ENCODE data around the gene DAP3. TPM values are rescaled to one million over a fixed set of nuclear protein-coding genes. Genes with fewer than 3 reads are reported as not detected.

The DAP3 gene
- polyA plus RNA-seq, 1 of the 3 experiments (the other 2 are of a cell fraction) = 115 TPM

DNA sequence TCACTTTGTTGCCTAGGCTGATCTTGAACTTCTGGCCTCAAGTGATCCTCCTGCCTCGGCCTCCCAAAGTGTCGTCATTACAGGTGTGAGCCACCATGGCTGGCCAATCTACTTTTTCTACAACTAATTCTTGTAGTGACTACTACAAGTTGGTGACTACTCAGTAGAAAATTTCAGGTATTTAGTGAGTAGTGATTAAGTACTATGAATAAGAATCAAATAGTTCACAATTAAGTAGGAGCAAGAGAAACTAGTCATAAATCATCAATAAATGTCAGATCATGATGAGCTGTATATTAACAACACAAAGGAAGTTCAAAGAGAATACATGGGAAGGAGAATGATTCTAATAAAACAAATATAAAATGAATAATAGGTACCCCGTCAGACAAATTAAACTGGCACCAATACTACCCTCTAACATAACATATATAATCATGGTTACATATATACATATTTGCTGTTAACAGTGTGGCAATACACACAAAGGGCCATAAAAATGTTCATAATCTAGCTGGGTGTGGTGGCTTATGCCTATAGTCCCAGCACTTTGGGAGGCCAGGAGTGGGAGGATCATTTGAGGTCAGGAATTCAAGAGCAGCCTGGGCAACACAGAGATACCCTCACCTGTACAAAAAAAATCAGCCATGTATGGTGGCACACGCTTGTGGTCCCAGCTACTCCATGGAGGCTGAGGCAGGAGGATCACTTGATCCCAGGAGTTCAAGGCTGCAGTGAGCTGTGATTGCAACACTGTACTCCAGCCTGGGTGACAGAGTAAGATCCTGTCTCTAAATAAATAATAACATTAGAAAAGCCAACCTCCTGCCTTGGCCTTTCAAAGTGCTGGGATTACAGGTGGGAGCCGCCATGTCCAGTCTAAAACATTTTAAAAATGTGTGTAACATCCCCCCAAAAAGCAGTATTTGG, 19.4 kb upstream of the DAP3 start:
- H3K36me3 ChIP-seq (replicated peaks in 1 of 2; ENCODE audit: control insufficient read depth in 1 of 2, insufficient read depth in 2 of 2, low read length in 1 of 2) = peaks cover 51 to 78% of the 10 kb centered on the region in 2 experiments
- TF ChIP-seq NRF1 (IDR thresholded peaks at IDR 0.05; ENCODE audit: low read depth, low read length) (no peak), GATA2 (CRISPR knock-in tag; IDR thresholded peaks at IDR 0.05) (no peak), FOSL2 (IDR thresholded peaks at IDR 0.05; ENCODE audit: borderline replicate concordance, low read depth) (no peak), SIN3A (IDR thresholded peaks at IDR 0.05; ENCODE audit: borderline replicate concordance, low read depth, low read length) (no peak), ZBTB33 (IDR thresholded peaks at IDR 0.05; ENCODE audit: borderline replicate concordance, low read depth) (no peak), TAF1 (IDR thresholded peaks at IDR 0.05; ENCODE audit: borderline replicate concordance, low read depth, low read length) (no peak), MEF2A (IDR thresholded peaks at IDR 0.05; ENCODE audit: borderline replicate concordance, low read depth) (no peak), PBX3 (IDR thresholded peaks at IDR 0.05) (no peak), YY1 (IDR thresholded peaks at IDR 0.05; ENCODE audit: low read depth) (no peak), FOXJ3 (CRISPR knock-in tag; IDR thresholded peaks at IDR 0.05) (no peak)
- TF ChIP-seq, protein P1, sequence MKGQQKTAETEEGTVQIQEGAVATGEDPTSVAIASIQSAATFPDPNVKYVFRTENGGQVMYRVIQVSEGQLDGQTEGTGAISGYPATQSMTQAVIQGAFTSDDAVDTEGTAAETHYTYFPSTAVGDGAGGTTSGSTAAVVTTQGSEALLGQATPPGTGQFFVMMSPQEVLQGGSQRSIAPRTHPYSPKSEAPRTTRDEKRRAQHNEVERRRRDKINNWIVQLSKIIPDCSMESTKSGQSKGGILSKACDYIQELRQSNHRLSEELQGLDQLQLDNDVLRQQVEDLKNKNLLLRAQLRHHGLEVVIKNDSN (IDR thresholded peaks at IDR 0.05; ENCODE audit: borderline replicate concordance, low read depth) = no peak
- H3K4me1 ChIP-seq (ENCODE audit: control insufficient read depth in 1 of 2, insufficient read depth in 2 of 2, low read depth in 1 of 2, low read length in 1 of 2) = no peaks in the 10 kb centered on the region
- CTCF ChIA-PET = no interaction called here
- no peak overlapping the region for H3K4me3 ChIP-seq (ENCODE audit: low read depth in 2 of 2, low read length in 1 of 2)
- peaks cover 5% of the 10 kb centered on the region for H3F3A ChIP-seq (replicated peaks; ENCODE audit: insufficient read depth)
- H3K4me2 ChIP-seq = no peak overlapping the region
- WGBS (ENCODE audit: low lambda C conversion rate) = 93% methylated on average over 5 of the region's 5 CpGs
- peaks cover 7% of the 10 kb centered on the region; the same call in 1 of the 2 replicates for H3K79me2 ChIP-seq (ENCODE audit: insufficient read depth)
- POLR2A ChIA-PET = no interaction called here
- H3K9ac ChIP-seq = no peak overlapping the region
- no peaks in the 10 kb centered on the region for H3K27me3 ChIP-seq (ENCODE audit: insufficient read depth)
- H3K27ac ChIP-seq (ENCODE audit: low read depth in 2 of 2, low read length in 1 of 2) = no peak overlapping the region
- DNase-seq = no peak
- no peaks in the 10 kb centered on the region for H4K20me1 ChIP-seq (ENCODE audit: insufficient read depth)
- H3K9me3 ChIP-seq = no peaks in the 10 kb centered on the region
- no peak overlapping the region for H2AFZ ChIP-seq (ENCODE audit: low read depth)
- H3K9me2 ChIP-seq = no peaks in the 10 kb centered on the region

- Histone ChIP-seq H3K4me2 (no peak overlapping the region), H3K27ac (ENCODE audit: low read depth in 2 of 2, low read length in 1 of 2) (no peak overlapping the region), H3K4me1 (ENCODE audit: control insufficient read depth in 1 of 2, insufficient read depth in 2 of 2, low read depth in 1 of 2, low read length in 1 of 2) (no peaks in the 10 kb centered on the region), H3K4me3 (ENCODE audit: low read depth in 2 of 2, low read length in 1 of 2) (no peak overlapping the region), H3K27me3 (ENCODE audit: insufficient read depth) (no peaks in the 10 kb centered on the region), H3F3A (replicated peaks; ENCODE audit: insufficient read depth) (peaks cover 5% of the 10 kb centered on the region), H3K79me2 (ENCODE audit: insufficient read depth) (peaks cover 7% of the 10 kb centered on the region; the same call in 1 of the 2 replicates), H3K9me2 (no peaks in the 10 kb centered on the region), H3K36me3 (replicated peaks in 1 of 2; ENCODE audit: control insufficient read depth in 1 of 2, insufficient read depth in 2 of 2, low read length in 1 of 2) (peaks cover 56 to 73% of the 10 kb centered on the region in 2 experiments), H3K9me3 (no peaks in the 10 kb centered on the region), H2AFZ (ENCODE audit: low read depth) (no peak overlapping the region), H4K20me1 (ENCODE audit: insufficient read depth) (no peaks in the 10 kb centered on the region), H3K9ac (no peak overlapping the region)
- POLR2A ChIA-PET = no interaction called here
- WGBS (ENCODE audit: low lambda C conversion rate) = 95% methylated on average over 4 of the region's 4 CpGs
- CTCF ChIA-PET = no interaction called here
- TF ChIP-seq YY1 (IDR thresholded peaks at IDR 0.05; ENCODE audit: low read depth) = no peak
- TF ChIP-seq TEAD4 (IDR thresholded peaks at IDR 0.05; ENCODE audit: borderline replicate concordance, insufficient read depth) = no peak
- no peak for TF ChIP-seq RXRA (IDR thresholded peaks at IDR 0.05; ENCODE audit: borderline replicate concordance, low read depth)
- DNase-seq = no peak
Observed at GRCh38 chr1:155671750-155672149, 17.1 kb upstream of the DAP3 start.
